Measurements from ENCODE around the gene IFIT1. TPM values are rescaled to one million over a fixed set of nuclear protein-coding genes. Genes with fewer than 3 reads are reported as not detected.

IFIT1 gene
- total and polyA plus RNA-seq, 2 donors (not counting 3 experiments of a cell fraction or from before 2014, with no cell fraction given): 0.51 to 0.75 TPM

GRCh38 chr10:89389254-89389653, 3.2 kb upstream of the IFIT1 start:
- no peak for FAIRE-seq
- TF ChIP-seq POLR2AphosphoS5 (IDR thresholded peaks at IDR 0.05; ENCODE audit: insufficient read depth, low read depth, low read length): no peak
- peak in 1 of 2 donors; percentile 21 for TF ChIP-seq CTCF (IDR thresholded peaks at IDR 0.05; ENCODE audit: extremely low read depth in 1 of 2, insufficient read depth in 1 of 2, low read depth in 1 of 2, low read length in 2 of 2)
- intact Hi-C loops (cut with micrococcal nuclease): loop anchor here (1.0 kb wide), 1 partner anchor 172 kb away; no protein-coding TSS in a partner anchor

GRCh38 chr10:89390476-89391225, 1.8 kb upstream of the IFIT1 start:
- no peak overlapping the region for H3K4me2 ChIP-seq (ENCODE audit: insufficient read depth, low read length)
- dilution Hi-C loops (cut with MboI; ENCODE audit: extremely low pct_ligation_motif_present, low sequenced_read_pairs) (no loop called here), intact Hi-C loops (cut with micrococcal nuclease) (no loop called here)
- no peak overlapping the region for H3K9ac ChIP-seq (replicated peaks; ENCODE audit: extremely low read depth, insufficient read depth, low read length)
- H3K9me3 ChIP-seq (replicated peaks; ENCODE audit: control insufficient read depth, insufficient read depth, low read length): no peaks in the 10 kb centered on the region
- H2AFZ ChIP-seq (ENCODE audit: low read depth, low read length): no peak overlapping the region
- no peak overlapping the region for H3K4me3 ChIP-seq (replicated peaks in 1 of 3; ENCODE audit: insufficient read depth in 1 of 3, low read depth in 1 of 3, low read length in 3 of 3)
- H3K9me1 ChIP-seq (replicated peaks; ENCODE audit: control insufficient read depth, extremely low read depth, insufficient read depth, low read length): no peaks in the 10 kb centered on the region
- H3K27me3 ChIP-seq (ENCODE audit: control insufficient read depth in 2 of 2, insufficient read depth in 2 of 2, low read length in 2 of 2): no peaks in the 10 kb centered on the region
- no peaks in the 10 kb centered on the region for H3K79me2 ChIP-seq (ENCODE audit: control insufficient read depth, insufficient read depth, low read length)
- FAIRE-seq (no peak), DNase-seq (ENCODE audit: low read depth, low spot score) (no peak)
- H3K27ac ChIP-seq (ENCODE audit: insufficient read depth, low read depth, low read length): no peak overlapping the region
- H3K36me3 ChIP-seq (ENCODE audit: control insufficient read depth in 2 of 2, extremely low read depth in 1 of 2, insufficient read depth in 2 of 2, low read length in 2 of 2): no peaks in the 10 kb centered on the region
- ChIA-PET CTCF (interaction anchor here (1.8 kb wide), 1 partner anchor 27 kb away, joined by 6 read pairs; no protein-coding TSS in a partner anchor), POLR2A (no interaction called here)
- no peaks in the 10 kb centered on the region for H4K20me1 ChIP-seq (replicated peaks; ENCODE audit: control insufficient read depth, extremely low read depth, insufficient read depth, low read length)
- TF ChIP-seq MAX (IDR thresholded peaks at IDR 0.05; ENCODE audit: insufficient read depth, insufficient read length): no peak
- no peak for TF ChIP-seq POLR2A (IDR thresholded peaks at IDR 0.05; ENCODE audit: low read depth, low read length)
- no peak for TF ChIP-seq MYC (IDR thresholded peaks at IDR 0.05; ENCODE audit: low read depth, low read length)
- TF ChIP-seq EZH2 (IDR thresholded peaks at IDR 0.05; ENCODE audit: borderline replicate concordance, low read depth, low read length, severe bottlenecking): no peak
- TF ChIP-seq GATA2 (IDR thresholded peaks at IDR 0.05; ENCODE audit: insufficient read depth, insufficient read length, low read depth, low read length): no peak
- TF ChIP-seq CTCF (IDR thresholded peaks at IDR 0.05; ENCODE audit: extremely low read depth in 1 of 2, insufficient read depth in 1 of 2, low read depth in 1 of 2, low read length in 2 of 2): no peak
- TF ChIP-seq POLR2AphosphoS5 (IDR thresholded peaks at IDR 0.05; ENCODE audit: insufficient read depth, low read depth, low read length): no peak
- no peak for TF ChIP-seq FOS (IDR thresholded peaks at IDR 0.05; ENCODE audit: borderline replicate concordance, insufficient read depth, low read length)
- no peak for TF ChIP-seq JUN (IDR thresholded peaks at IDR 0.05; ENCODE audit: borderline replicate concordance, insufficient read depth, insufficient read length, low read depth)
- no TSS peak for BruUV-seq (replicated peaks)
- H3K4me1 ChIP-seq (ENCODE audit: control insufficient read depth, extremely low read depth, insufficient read depth, low read length): peaks cover 10% of the 10 kb centered on the region

More at GRCh38 chr10:89389254-89389653, 3.2 kb upstream of the IFIT1 start:
- POLR2A ChIA-PET: no interaction called here
- H3K9ac ChIP-seq (replicated peaks; ENCODE audit: extremely low read depth, insufficient read depth, low read length): no peak overlapping the region
- H4K20me1 ChIP-seq (replicated peaks; ENCODE audit: control insufficient read depth, extremely low read depth, insufficient read depth, low read length): no peaks in the 10 kb centered on the region
- no peaks in the 10 kb centered on the region for H3K9me3 ChIP-seq (replicated peaks; ENCODE audit: control insufficient read depth, insufficient read depth, low read length)
- peaks cover 2 to 3% of the 10 kb centered on the region in 2 experiments for H3K27me3 ChIP-seq (ENCODE audit: control insufficient read depth in 2 of 2, insufficient read depth in 2 of 2, low read length in 2 of 2)
- no peak overlapping the region for H3K27ac ChIP-seq (ENCODE audit: insufficient read depth, low read depth, low read length)
- BruUV-seq (replicated peaks): no TSS peak
- H3K9me1 ChIP-seq (replicated peaks; ENCODE audit: control insufficient read depth, extremely low read depth, insufficient read depth, low read length): no peaks in the 10 kb centered on the region
- H3K4me1 ChIP-seq (ENCODE audit: control insufficient read depth, extremely low read depth, insufficient read depth, low read length): peaks cover 10% of the 10 kb centered on the region
- CTCF ChIA-PET: interaction anchor here (0.8 to 2.4 kb wide), 8 partner anchors 14 to 402 kb away, joined by 3 to 21 read pairs (median 4); no protein-coding TSS in a partner anchor
- no peak overlapping the region for H2AFZ ChIP-seq (ENCODE audit: low read depth, low read length)
- dilution Hi-C loops (cut with MboI; ENCODE audit: extremely low pct_ligation_motif_present, low sequenced_read_pairs): no loop called here
- no peak overlapping the region for H3K4me2 ChIP-seq (ENCODE audit: insufficient read depth, low read length)
- no peaks in the 10 kb centered on the region for H3K79me2 ChIP-seq (ENCODE audit: control insufficient read depth, insufficient read depth, low read length)
- DNase-seq (ENCODE audit: low read depth, low spot score): peak; percentile 45
- no peak overlapping the region for H3K4me3 ChIP-seq (replicated peaks in 1 of 3; ENCODE audit: insufficient read depth in 1 of 3, low read depth in 1 of 3, low read length in 3 of 3)
- H3K36me3 ChIP-seq (ENCODE audit: control insufficient read depth in 2 of 2, extremely low read depth in 1 of 2, insufficient read depth in 2 of 2, low read length in 2 of 2): no peaks in the 10 kb centered on the region

Data from endothelial cell of umbilical vein (primary cell).